ENCODE measurements around the gene HSD17B3.
A peak's percentile ranks its signal among the peaks of the same experiment; 100 is the strongest.

HSD17B3 gene

DNA sequence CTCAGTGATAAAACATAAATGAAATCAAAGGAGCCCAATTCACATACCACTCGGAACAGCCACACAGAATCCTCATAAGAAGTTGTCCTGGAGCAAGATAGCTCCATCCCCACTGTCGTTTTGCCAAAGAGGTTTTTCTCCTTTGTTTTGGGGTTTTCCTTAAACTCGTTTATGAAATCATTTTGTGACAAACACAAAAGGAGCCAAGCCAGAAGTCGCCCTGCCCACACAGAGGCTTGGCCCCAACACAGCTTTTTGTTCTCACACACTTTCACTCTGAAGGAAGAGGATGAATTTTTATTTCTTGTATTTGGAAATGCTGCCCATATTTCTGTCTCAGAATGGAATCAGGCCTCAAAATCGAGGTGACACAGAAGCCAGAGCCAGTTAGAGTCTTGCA is 113.4 kb downstream of the HSD17B3 start:
- Histone ChIP-seq H3K4me3 (ENCODE audit: low read depth in 1 of 5, low read length in 5 of 5) (no peak overlapping the region), H3K27ac (ENCODE audit: low read depth, low read length) (no peak overlapping the region), H3K27me3 (ENCODE audit: control insufficient read depth in 5 of 5, insufficient read depth in 4 of 5, low read length in 5 of 5) (peaks cover 0 to 26% (median 12%) of the 10 kb centered on the region in 5 donors), H3K9me3 (ENCODE audit: control insufficient read depth in 5 of 5, low read length in 5 of 5) (peaks cover 20 to 40% (median 31%) of the 10 kb centered on the region in 5 donors), H3K9ac (ENCODE audit: low read length in 5 of 5) (no peak overlapping the region), H3K4me1 (ENCODE audit: control insufficient read depth in 5 of 5, insufficient read depth in 5 of 5, low read length in 5 of 5) (no peaks in the 10 kb centered on the region), H3K36me3 (ENCODE audit: control insufficient read depth in 5 of 5, insufficient read depth in 5 of 5, low read length in 5 of 5) (no peaks in the 10 kb centered on the region)

- no peak overlapping the region for H3K4me3 ChIP-seq (ENCODE audit: low read depth in 1 of 5, low read length in 5 of 5)
- H3K27me3 ChIP-seq (ENCODE audit: control insufficient read depth in 5 of 5, insufficient read depth in 4 of 5, low read length in 5 of 5): peaks cover 0 to 26% (median 12%) of the 10 kb centered on the region in 5 donors
- peaks cover 20 to 40% (median 31%) of the 10 kb centered on the region in 5 donors for H3K9me3 ChIP-seq (ENCODE audit: control insufficient read depth in 5 of 5, low read length in 5 of 5)
- H3K4me1 ChIP-seq (ENCODE audit: control insufficient read depth in 5 of 5, insufficient read depth in 5 of 5, low read length in 5 of 5): no peaks in the 10 kb centered on the region
- no peaks in the 10 kb centered on the region for H3K36me3 ChIP-seq (ENCODE audit: control insufficient read depth in 5 of 5, insufficient read depth in 5 of 5, low read length in 5 of 5)
- no peak overlapping the region for H3K27ac ChIP-seq (ENCODE audit: low read depth, low read length)
- no peak overlapping the region for H3K9ac ChIP-seq (ENCODE audit: low read length in 5 of 5)
These were observed 114.8 kb downstream of the HSD17B3 start for GRCh38 chr9:96187151-96187555.

DNA sequence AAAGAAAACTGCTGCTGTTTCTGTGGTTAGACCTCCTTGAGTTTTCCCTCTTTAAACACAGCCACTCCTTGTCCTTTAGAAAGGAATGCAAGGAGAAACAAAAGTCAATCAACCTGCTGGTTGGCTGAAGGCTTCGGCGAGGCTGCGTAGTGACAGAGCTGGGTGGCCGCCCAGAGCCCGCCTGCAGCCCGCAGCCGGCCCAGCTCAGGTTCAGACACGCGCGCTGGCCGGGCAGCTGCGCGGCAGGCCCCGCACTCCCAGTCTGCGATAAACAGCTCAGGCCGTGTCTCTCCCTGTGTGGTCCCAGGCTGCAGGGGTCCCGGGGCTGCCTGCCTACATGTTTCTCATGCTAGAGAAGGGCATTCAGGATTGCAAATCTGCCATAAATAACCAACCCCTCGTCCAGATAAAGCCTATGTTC is 115.4 kb downstream of the HSD17B3 start:
- H3K9me3 ChIP-seq (ENCODE audit: control insufficient read depth in 5 of 5, low read length in 5 of 5): peaks cover 20 to 40% (median 31%) of the 10 kb centered on the region in 5 donors
- H3K4me3 ChIP-seq (ENCODE audit: low read depth in 1 of 5, low read length in 5 of 5): no peak overlapping the region
- peaks cover 0 to 26% (median 12%) of the 10 kb centered on the region in 5 donors for H3K27me3 ChIP-seq (ENCODE audit: control insufficient read depth in 5 of 5, insufficient read depth in 4 of 5, low read length in 5 of 5)
- H3K4me1 ChIP-seq (ENCODE audit: control insufficient read depth in 5 of 5, insufficient read depth in 5 of 5, low read length in 5 of 5): no peaks in the 10 kb centered on the region
- H3K27ac ChIP-seq (ENCODE audit: low read depth, low read length): no peak overlapping the region
- no peak overlapping the region for H3K9ac ChIP-seq (ENCODE audit: low read length in 5 of 5)
- no peaks in the 10 kb centered on the region for H3K36me3 ChIP-seq (ENCODE audit: control insufficient read depth in 5 of 5, insufficient read depth in 5 of 5, low read length in 5 of 5)

- Histone ChIP-seq H3K27ac (ENCODE audit: low read depth, low read length) (no peak overlapping the region), H3K4me1 (ENCODE audit: control insufficient read depth in 5 of 5, insufficient read depth in 5 of 5, low read length in 5 of 5) (no peaks in the 10 kb centered on the region), H3K4me3 (ENCODE audit: low read depth in 1 of 5, low read length in 5 of 5) (peak overlapping the region in 1 of 5 donors; percentile 17), H3K9me3 (ENCODE audit: control insufficient read depth in 5 of 5, low read length in 5 of 5) (peaks cover 17 to 31% (median 26%) of the 10 kb centered on the region in 5 donors), H3K9ac (ENCODE audit: low read length in 5 of 5) (no peak overlapping the region), H3K27me3 (ENCODE audit: control insufficient read depth in 5 of 5, insufficient read depth in 4 of 5, low read length in 5 of 5) (peaks cover 0 to 26% (median 15%) of the 10 kb centered on the region in 5 donors), H3K36me3 (ENCODE audit: control insufficient read depth in 5 of 5, insufficient read depth in 5 of 5, low read length in 5 of 5) (no peaks in the 10 kb centered on the region)
These were observed 116.3 kb downstream of the HSD17B3 start for GRCh38 chr9:96185518-96186156.

All from subcutaneous abdominal adipose tissue (tissue), 5 donors.